DMS114 treated with DMSO at 0.1 percent for 48 hours (cell line): ENCODE measurements around the gene ABCC10.
"Not testable (repeated sequence)": the region's sequence is repeated elsewhere in the genome, so short reads cannot be mapped to it uniquely, and the experiment has no call there.

Experiments
- DNase-seq: peaks from one replicate; lab custom pipeline; 2025; ENCODE audit not compliant: unreplicated experiment; lab: John Stamatoyannopoulos, UW

The ABCC10 gene

GRCh38 chr6:43442935-43443334 is 15.6 kb downstream of the ABCC10 start:
- no peak for DNase-seq

DNA sequence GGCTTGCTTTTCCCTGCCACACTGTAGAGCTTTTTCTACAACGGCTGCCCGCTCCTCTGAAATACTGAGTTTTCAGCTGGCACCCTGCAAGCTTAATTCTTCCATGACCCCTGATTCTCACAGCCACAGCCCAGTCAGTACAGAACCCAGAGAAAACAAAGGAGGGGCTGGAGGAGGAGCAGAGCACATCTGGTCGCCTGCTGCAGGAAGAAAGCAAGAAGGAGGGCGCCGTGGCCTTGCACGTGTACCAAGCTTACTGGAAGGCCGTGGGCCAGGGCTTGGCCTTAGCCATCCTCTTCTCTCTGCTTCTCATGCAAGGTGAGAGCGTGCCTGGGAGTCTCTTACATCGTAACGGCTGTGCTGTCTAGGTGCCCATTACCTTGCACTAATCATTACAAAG is 16.7 kb downstream of the ABCC10 start:
- no peak for DNase-seq

GRCh38 chr6:43444582-43444981 is 17.2 kb downstream of the ABCC10 start:
- DNase-seq, result no peak

- no peak for DNase-seq
These were observed 18.2 kb downstream of the ABCC10 start for GRCh38 chr6:43445576-43445975.

DNA sequence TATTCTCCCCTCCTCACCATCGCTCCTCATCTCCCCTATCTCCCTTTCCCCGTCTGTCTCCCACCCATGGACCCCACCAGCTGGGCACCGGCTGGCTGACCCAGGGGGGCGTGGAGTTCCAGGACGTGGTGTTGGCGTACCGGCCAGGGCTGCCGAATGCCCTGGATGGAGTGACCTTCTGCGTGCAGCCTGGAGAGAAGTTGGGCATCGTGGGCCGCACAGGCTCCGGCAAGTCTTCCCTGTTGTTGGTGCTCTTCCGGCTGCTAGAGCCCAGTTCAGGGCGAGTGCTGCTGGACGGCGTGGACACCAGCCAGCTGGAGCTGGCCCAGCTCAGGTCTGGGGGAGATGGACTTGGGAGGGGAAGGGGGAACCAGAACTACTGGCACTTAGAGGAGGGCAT is 20.3 kb downstream of the ABCC10 start:
- no peak for DNase-seq

- DNase-seq, result no peak
These were observed 21.6 kb downstream of the ABCC10 start for GRCh38 chr6:43448916-43449315.

DNA sequence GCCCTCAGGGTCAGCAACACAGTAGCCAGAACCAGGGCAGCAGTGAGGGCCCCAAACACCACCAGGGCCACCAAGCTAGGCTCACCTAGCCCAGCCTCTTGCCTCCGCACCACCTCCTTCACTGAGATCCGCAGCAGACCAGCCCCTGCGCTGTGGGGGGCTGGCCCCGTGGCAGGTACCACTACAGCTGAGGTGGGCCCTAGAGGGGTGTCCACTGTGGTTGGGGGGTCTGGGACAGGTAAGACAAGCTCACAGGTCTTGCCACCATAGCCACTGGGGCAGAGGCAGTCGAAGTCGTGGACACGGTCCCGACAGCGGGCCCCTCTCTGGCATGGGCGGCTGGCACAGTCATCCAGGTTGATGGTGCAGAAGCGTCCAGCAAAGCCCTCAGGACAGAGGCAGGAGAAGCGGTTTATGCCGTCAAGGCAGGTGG is 23.4 kb downstream of the ABCC10 start:
- no peak for DNase-seq

DNA sequence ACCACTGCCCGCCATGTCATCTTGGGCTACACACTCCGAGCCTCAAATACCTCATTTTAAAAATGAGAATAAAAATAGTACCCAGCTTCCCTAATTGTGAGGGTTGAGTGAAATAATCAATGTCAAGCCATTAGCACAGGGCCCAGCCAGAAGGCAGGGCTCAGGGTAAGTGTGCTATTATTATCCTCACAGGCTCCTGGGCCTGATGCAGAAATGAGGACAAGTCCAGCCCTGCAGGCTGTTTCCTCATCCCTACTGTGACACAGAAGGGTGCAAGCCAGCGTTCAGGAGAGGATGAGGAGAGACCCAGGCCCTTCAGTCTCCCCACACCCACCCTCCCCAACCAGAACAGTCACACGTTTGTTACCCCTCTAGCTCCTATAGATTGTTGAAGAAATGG is 24.0 kb downstream of the ABCC10 start:
- DNase-seq, result no peak

GRCh38 chr6:43451939-43452338 is 24.6 kb downstream of the ABCC10 start:
- DNase-seq, result no peak

- DNase-seq, result no peak
These were observed 25.6 kb downstream of the ABCC10 start for GRCh38 chr6:43452896-43453295.

GRCh38 chr6:43453831-43454230 is 26.5 kb downstream of the ABCC10 start:
- no peak for DNase-seq

- DNase-seq, result no peak
These were observed 27.0 kb downstream of the ABCC10 start for GRCh38 chr6:43454290-43454695.

- peak; percentile 76 for DNase-seq
These were observed 27.6 kb downstream of the ABCC10 start for GRCh38 chr6:43454696-43455530.

- DNase-seq, result peak; percentile 39
These were observed 28.4 kb downstream of the ABCC10 start, which contains the start of gene DLK2 for GRCh38 chr6:43455531-43456428. TSS of gene DLK2 (minus strand) at chr6:43455548. CDS start at chr6:43454825, 723 bp downstream.

- peak; percentile 57 for DNase-seq
These were observed 30.3 kb downstream of the ABCC10 start for GRCh38 chr6:43457643-43458042.

GRCh38 chr6:43458154-43458553 is 30.8 kb downstream of the ABCC10 start:
- not testable (repeated sequence) for DNase-seq

GRCh38 chr6:43459535-43459934 is 32.2 kb downstream of the ABCC10 start:
- no peak for DNase-seq

- DNase-seq, result no peak
These were observed 32.7 kb downstream of the ABCC10 start for GRCh38 chr6:43460032-43460431.

GRCh38 chr6:43461936-43462335 is 34.6 kb downstream of the ABCC10 start:
- no peak for DNase-seq

DNA sequence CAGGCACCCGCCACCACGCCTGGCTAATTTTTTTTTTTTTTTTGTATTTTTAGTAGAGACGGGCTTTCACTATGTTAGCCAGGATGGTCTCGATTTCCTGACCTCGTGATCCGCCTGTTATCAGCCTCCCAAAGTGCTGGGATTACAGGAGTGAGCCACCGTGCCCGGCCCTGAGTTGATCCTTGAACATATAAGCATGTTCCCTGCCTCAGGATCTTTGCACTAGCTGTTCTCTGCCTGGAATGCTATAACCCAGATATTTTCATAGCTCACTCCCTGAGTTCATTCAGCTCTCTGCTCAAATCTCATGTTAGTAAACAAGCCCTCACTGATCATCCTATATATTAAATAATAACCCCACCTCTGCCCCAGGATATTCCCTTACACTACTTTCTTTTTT is 37.0 kb downstream of the ABCC10 start:
- DNase-seq, result no peak

GRCh38 chr6:43465948-43466347 is 38.6 kb downstream of the ABCC10 start:
- no peak for DNase-seq

DNA sequence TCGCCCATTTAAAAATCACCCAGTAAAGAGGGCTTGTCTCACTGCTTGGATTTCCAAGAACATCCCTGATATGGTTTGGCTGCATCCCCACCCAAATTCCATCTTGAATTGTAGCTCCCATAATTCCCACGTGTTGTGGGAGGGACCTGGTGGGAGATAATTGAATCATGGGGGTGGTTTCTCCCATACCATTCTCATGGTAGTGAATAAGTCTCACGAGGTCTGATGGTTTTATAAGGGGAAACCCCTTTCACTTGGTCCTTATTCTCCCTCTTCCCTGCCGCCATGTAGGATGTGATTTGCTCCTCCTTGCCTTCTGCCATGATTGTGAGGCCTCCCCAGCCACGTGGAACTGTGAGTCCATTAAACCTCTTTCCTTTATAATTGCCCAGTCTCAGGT is 39.9 kb downstream of the ABCC10 start:
- DNase-seq, result not testable (repeated sequence)
